ENCODE data around the gene C10orf90.

Gene C10orf90

DNA sequence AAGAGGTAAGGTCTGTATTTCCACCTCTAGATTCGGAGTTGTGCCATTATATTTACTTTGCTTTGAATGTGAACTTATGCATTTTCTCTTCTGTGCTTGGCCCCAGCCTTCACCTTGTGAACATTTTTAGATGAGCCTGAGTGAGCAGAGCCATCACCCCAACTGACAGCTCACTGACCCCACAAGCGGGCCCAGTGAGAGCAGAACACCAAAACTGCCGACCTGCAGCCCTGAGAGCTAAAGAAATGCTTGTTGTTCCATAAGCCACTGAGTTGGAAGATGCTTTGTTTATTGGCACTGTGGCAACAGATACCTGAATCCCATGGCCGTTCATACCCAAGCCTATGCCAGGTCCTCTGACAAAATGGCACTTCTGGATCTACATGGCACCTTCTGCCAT is 37.8 kb downstream of the C10orf90 start:
- no peak for DNase-seq (ENCODE audit: low read depth)

DNA sequence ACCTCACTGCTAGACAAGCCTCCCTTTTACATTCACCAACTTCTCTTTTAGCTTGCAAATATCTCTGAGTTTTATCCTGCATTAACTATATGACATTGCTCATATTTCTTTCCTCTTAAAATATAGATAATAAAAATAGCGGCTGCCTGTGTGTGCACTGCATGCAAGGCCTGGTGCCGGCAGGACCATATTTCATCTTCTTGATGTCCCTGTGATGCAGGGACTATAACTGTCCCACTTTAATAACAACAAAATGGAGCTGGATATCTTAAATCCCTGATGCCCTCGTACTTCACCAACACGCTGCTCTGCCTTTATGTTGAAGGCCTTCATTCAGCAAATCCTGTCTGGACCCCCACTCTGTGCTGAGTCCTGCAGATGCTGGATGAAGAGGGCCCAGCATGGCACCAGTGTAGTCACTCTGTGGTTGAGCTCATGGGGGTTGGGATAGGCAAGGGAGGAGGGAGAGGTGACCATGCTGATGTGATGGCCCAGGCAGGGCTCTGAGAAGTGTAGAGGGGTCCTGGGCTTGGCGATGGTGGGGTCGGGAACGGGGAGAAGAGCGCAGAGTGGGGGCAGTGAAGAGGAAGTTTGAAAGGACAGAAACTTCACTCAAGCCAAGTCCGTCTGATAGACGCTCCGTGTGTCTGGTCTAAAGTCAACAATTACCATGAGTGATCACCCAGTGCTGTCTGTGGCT is 40.4 kb downstream of the C10orf90 start:
- no peak for DNase-seq (ENCODE audit: low read depth)

GRCh38 chr10:126628746-126629145 is 41.7 kb downstream of the C10orf90 start:
- no peak for DNase-seq (ENCODE audit: low read depth)

DNA sequence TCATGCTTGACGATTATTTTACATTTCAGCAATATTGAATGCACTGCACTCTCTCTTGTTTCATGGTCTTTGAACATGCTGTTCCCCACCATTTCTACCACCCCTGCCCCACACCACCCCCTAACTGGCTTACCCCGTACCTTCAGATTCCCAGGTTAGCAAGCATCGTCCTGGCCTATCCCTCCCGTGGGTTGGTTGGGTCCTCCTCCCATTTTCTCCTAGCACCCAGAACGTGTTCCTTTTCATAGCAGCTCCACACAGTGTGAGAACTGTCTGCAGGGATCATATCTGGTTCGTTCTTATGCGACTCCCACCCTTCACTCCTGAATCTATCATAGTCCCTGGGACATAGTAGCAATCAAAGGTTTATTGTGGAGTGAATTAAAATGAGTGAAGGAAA is 48.6 kb downstream of the C10orf90 start:
- DNase-seq (ENCODE audit: low read depth) = no peak

DNA sequence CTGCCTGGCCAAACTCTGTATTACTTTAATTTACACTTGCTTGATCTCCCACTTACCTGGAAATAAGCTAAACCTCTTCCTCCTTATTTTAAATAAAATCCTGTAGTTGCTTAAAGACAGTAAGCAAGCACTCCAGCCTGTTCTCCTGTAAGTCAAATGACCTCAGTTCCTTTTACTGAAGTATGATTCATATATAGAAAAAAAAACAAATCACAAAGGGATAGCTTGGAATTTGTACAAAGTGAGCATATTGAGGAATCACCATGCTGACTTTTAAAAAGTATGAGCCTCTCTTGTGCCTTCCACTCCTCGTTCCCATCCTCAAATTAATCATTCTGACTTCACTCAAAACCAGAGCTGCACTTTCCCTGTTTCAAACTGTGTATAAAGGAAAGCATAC is 52.0 kb downstream of the C10orf90 start:
- no peak for DNase-seq (ENCODE audit: low read depth)

DNA sequence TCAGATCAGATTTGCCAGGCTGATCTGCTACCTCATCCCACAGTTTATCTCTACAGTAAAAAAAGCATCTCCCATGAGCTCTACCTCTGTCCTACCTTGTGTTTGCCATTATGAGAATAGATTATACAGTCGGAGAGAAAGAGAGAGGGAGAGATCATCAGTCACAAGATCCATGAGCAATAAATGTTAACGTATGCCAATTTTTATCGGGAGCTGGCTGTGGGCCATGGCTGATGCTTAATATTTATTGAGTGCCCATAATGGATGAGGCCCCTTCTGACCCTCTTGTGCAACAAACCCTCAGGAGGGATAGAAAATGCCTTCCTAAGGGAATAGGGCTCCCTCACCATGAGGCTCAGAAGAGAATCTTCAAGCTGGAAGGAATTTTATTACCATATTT is 52.8 kb downstream of the C10orf90 start:
- DNase-seq (ENCODE audit: low read depth) = no peak

DNA sequence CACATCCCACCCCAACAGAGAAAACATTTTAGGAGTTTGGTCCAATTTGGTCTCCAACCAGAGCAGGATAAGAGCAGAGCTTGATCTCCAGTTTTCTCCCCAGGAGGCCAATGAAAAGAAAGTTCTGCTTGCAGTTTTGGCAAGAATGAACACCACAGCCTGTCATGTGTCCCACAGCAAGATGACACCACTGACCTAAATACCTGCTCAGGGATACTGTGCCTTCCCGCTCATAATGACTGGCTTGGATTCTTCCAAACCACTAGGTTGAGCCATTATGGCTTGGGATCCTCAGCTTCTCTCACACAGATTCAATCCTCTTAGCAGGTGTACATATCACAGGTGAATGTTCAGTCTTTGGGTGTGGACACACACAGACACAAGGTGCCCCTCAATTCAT is 53.3 kb downstream of the C10orf90 start:
- no peak for DNase-seq (ENCODE audit: low read depth)

DNA sequence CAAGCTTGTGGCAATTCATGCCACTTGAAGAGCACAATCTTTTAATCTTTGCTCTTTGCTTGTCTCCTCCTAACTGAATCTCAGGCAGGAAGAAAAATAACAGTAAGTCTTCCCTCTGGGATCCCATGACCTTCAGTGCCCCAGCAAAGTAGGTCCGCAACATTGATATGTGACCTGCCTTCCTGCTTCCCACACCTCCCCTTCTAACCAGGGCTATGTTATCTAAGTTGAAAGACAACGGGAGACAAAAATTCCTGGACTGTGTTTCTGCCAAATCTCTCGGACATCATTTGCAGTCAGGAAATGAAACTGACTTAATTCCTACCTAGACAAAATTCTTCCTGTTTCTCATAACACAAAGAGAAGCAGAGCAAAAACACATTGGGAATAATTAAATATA is 53.8 kb downstream of the C10orf90 start:
- no peak for DNase-seq (ENCODE audit: low read depth)

GRCh38 chr10:126611303-126611702 is 59.2 kb downstream of the C10orf90 start:
- no peak for DNase-seq (ENCODE audit: low read depth)

DNA sequence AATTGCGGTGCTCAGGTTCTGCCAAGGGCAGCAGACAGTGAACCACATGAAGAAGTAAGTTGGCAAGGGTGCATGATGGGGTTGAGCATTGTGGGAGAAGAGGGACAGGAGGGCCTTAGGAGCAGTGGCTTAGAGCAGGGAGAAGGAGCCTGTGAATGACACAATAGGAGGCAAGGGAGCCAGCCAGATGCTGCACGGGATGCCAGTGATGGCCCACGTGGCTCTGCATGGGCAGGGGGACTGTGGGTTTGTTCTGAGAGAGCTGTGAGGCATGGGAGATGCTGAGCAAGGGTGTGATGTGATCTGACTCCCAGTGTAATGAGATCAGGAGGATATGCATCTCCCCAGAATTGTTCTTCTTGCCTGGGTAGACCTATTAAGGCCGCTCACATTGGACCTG is 60.9 kb downstream of the C10orf90 start:
- DNase-seq (ENCODE audit: low read depth) = no peak

- no peak for DNase-seq (ENCODE audit: low read depth)
Measured at GRCh38 chr10:126599949-126600682, 70.4 kb downstream of the C10orf90 start.

DNA sequence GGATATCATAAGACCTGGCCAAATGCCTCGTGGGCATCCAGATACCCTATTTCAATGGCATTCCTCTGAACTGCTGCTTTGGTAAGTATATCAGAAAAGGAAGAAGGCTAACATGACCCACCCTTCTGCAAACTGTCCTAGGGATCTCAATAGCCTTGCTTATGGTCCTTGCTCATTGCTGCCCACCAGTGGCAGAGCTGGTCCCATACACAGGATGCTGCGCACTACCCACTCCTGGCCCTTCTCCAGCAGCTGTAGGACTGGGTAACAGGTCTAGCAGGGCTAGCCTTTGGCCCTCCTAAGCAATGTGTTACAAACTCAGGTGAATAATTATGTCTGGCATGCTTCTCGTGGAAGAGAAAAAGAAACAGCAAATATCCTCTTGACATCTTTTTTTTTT is 72.5 kb downstream of the C10orf90 start:
- DNase-seq (ENCODE audit: low read depth) = peak; percentile 59

- DNase-seq (ENCODE audit: low read depth) = peak; percentile 33
Measured at GRCh38 chr10:126597211-126597610, 73.3 kb downstream of the C10orf90 start.

GRCh38 chr10:126596472-126597016 is 73.9 kb downstream of the C10orf90 start:
- no peak for DNase-seq (ENCODE audit: low read depth)

GRCh38 chr10:126595160-126595559 is 75.3 kb downstream of the C10orf90 start:
- no peak for DNase-seq (ENCODE audit: low read depth)

DNA sequence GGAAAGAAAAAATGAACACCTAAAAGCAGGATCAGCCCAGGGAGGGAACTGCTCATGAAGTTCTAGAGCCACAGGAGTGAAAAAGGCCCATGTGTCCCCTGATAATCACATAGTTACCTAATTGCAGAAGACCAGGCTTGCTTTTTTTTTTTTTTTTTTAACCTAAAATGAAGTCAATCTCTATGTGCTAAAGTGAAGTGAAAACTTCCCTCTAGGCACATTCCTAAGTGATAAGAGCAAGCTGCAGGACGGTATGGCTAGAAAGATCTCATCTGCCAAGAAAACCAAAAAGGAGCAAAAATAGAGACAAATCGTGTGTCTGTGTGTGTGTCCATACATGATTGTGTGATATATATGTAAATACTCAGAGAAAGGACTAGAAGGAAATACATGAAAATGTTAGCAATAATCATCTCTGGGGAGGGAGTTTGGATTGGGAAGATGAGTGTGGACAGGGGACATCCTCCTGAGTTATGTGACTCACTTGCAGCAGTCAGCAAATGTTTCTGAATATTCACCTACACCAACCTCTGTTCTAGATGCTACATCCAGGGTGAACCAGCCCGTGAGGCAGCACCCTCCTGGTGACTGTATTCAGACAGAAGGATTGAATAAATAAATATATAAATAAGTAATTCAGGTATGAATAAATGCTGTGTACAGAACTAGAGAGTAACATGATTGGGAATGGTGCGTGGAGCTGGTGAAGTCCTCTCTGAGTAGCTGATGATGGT is 76.4 kb downstream of the C10orf90 start:
- DNase-seq (ENCODE audit: low read depth) = no peak

GRCh38 chr10:126592901-126593300 is 77.6 kb downstream of the C10orf90 start:
- no peak for DNase-seq (ENCODE audit: low read depth)

GRCh38 chr10:126588024-126588423 is 82.5 kb downstream of the C10orf90 start:
- DNase-seq (ENCODE audit: low read depth) = no peak

DNA sequence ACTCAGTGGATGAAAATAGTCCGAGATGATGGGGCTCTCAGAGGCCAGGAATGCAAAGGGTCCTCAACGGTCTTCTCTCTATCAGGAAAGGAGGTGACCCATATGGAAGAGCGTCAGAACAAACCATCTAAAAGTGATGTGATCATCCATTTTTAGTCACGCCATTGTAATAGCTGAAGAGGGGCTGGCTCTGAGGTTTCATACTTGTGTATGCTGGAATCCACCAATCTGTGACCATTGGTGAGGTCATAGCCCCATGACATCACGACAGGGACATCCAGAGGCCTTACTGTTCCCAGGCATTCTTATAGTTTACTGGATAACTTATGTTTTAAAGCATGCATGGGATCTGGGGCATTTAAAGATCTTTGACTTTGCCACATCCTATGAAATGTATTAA is 83.6 kb downstream of the C10orf90 start:
- DNase-seq (ENCODE audit: low read depth) = peak; percentile 5

GRCh38 chr10:126586128-126586527 is 84.4 kb downstream of the C10orf90 start:
- no peak for DNase-seq (ENCODE audit: low read depth)

GRCh38 chr10:126585249-126586017 is 85.1 kb downstream of the C10orf90 start:
- DNase-seq (ENCODE audit: low read depth) = no peak

GRCh38 chr10:126584836-126585235 is 85.7 kb downstream of the C10orf90 start:
- no peak for DNase-seq (ENCODE audit: low read depth)

Data from EH (cell line).